HG02885 (cell line): ENCODE results near the gene ZIC3.
"Not testable (repeated sequence)": the region's sequence is repeated elsewhere in the genome, so short reads cannot be mapped to it uniquely, and the experiment has no call there.

Experiments used
- ATAC-seq: cut with Tn5 transposase; IDR thresholded peaks from one replicate; pipeline ENCODE4 v1.9.1; 2021; ENCODE audit warnings: mild to moderate bottlenecking; ENCODE audit not compliant: unreplicated experiment, poor library complexity

The ZIC3 gene

DNA sequence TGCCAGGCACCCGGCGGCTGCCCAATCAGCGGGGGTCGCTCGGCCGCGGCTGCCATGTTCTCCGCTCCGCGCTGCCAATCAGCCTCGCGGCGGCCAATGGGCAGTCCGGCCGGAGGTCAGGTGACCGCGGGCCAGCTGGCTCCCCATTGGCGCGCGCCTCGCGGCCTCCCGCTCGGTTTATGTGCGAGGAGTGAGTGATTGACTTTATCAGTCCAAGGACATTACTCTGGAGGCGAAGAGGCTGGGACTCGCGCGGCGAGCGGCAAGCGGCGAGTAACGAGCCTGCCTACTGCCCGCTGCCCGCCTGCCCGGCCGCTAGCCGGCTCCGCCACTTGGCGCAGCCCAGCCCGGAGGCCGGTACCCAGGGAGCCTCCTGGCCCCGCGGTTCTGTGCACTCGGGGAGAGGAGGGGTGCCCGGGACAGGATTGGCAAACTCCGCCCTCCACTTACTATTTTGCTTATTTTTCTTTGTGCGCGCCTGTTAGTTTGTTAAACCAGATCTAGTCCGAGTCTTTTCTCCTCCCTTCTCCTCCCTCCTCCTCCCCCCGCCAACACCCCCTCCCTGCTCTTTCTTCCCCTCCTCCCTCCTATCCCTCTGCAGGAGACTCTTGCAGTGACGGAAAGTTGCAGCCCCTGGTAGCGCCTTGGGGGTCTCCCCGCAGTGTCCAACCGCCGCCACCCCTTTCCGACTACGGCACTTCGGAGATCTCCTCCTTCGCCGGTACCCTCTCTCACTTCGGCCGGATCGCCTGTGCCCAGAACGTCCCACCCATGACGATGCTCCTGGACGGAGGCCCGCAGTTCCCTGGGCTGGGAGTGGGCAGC is at the start of gene ZIC3:
ZIC3 (plus strand) TSS at position 207 of the 825 bp plus-strand sequence; CDS start at position 772, 565 bp downstream.
- ATAC-seq: no peak

DNA sequence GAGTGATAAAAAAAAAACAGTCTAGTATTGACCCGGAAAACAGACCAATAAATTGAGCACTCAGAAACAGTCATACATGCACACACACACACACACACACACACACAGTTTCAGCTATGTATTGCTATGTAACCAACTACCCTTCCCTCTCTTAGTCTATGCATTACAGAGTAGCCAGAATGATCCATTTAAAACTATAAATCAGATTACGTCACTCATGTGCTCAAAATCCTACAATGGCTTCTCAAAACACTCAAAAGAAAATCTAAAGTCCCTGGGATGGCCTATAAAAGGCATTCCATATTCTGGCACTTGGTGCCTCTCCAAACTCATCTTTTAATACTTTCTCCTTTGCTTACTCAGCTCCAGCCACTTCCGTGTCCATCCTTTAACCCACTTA is 46.5 kb upstream of the ZIC3 start:
- no peak for ATAC-seq

DNA sequence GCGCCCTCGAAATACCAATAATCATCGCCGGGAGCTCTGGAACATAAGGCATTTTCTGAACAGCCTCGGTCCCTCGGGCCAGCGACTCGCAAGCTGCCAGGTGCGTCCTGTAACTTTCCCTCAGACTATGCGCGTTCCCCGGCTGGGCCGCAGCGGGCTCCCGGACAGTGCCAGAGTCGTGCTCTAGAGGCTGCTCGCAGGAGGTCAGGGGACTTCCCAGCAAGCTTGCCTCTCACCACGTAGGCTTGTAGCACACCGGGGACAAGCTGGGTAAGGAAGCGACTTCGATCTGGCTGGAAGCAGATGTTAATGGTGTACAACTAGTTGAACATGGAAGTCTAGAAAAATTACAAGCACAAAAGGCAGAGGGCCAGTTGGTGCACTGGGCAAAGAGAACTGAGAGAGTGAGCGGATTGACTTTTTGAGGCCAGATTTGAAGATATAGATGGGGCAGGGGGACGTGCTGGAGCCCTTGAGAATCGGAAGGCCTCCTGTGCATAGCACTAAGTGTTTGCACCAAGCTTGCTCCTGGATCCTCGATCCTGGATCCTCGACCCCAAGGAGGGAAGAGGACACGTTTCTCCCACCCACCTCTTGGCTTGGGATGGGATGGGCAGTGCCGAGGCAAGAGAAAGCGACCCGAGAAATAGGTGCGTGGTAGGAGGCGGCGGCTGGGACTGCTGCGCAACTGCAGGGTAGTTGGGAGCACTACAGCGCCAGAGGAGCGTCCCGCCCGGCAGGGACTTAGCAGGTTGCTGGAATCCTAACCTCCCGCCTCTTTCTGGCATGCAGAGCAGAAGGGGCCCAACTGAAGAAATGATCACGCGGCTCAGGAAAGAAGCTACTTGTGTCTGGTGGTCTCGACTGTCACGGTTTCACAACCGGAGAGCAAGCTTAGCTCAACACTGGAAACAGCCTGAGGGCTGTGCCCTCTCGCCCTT is 19.9 kb upstream of the ZIC3 start:
- no peak for ATAC-seq

DNA sequence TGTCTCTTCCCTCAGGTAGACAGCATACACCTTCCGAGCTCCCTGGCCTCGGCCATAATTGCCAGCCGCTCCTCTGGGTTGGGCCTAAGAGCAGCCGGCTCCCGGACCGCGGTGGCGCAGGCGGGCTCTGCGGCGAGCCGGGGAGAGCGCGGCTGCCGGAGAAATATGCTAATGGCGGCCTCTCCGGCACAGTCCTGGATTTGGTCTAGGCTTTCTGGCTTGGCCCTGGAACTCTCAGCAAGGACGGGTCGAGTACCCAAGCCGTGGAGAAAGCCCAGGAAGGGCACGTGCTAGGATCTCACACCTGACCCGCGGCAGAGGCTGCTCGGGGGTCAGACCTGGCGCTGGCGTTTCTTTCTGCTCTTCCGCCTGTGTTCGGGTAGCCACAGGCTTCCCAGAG is 18.6 kb upstream of the ZIC3 start:
- no peak for ATAC-seq

DNA sequence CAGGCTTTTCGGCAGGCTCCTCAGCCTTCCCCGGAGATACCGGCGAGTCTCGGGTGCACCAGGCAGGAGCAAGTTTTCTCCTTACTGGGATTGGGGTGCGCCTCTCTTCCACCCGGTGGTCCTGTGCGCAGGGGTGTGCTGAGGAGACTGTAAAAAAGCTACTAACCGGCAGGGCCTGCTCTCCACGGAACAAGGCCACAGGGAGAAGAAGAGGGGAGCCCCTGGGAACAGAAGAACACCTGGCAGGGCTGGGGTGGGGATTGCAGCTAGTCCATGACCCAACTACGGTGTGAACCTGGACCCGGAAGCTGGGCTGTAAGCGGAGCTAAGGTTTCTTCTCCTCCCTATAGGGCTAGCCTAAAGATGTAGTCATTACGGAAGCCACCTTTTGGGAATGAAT is 17.7 kb upstream of the ZIC3 start:
- no peak for ATAC-seq

DNA sequence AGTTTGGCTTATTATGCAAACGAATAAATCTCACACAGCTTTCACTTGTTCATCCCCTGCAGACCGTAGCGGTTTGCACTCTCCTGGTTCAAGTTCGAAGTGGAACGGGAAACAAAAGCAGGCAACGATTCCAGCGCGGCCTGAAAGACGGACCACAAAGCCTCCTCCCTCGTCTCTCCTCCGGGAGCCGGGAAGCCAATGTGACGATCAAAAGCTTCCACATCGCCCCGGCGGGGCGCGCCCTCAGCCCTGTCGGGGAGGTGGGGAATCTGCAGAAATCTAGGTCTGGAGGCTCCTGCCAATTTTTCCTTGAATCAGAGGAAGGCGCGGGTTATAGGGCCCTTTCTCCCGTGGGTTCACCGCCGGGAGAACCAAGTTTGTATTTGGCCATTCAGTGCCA is 16.9 kb upstream of the ZIC3 start:
- ATAC-seq: no peak

DNA sequence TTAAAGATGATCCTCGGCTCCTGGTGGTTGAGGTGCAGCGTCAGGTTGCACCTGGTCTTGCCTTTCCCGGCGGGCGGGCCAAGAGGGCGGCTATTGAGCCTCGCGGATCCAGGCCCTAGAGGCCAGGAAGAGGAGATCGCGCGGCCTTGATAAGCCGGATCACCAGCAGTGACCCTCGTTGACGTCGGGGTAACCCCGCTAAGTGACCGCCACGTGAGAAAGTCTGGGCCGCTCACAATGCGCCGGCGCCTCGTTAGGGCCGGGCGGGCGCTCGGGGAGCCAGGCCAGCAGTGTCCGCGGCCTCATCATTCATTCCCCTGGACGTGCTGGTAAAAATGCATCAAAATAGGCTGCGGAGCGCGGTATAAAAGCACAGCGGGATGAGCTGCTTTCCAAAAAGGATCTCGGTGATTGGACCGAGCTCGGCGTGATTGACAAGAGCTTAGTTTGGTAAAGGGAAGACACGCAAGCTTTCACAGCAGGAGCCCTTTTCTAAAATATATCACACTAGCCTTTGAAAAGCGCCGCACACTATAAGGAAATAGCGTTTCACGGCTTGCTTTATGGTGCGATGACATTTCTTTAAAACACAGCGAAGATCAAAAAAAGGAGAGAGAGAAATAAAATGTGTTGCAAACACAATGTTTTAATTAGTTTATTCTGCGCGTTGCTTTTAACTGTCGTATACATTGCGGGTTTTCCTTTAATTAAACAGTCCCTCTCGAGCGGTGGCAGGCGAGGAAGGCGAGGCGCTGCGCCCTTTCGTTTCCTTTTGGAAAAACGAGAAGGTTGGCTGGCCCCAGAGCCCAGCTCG is 15.9 kb upstream of the ZIC3 start:
- ATAC-seq: no peak

DNA sequence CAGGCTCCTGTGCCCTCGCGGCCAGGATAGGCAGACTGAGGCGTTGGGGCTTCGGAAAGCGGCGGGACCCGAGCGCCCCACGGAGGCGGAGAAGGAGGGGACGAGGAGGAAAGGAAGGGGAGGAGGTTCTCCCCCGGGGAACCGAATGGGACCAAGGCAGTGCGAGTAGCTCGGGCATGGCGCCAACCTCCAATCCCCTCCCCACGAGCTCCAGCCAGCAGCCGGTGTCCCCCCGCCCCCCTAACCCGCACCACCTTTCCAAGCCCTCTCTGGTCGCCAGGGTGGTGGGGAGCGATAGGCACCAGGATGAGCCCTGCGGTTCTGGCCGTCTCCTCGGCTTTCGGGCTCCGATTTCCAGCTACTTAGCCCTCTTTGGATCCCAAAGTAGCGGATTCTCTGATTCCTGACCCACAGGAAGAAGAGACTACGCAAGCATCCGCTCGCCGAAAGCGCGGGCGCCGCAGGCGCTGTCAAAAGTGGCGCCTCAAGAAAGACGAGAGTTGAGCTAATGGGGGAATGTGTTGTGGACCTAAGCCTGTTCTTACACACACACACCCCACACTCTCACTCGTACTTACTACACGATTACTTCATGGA is 15.2 kb upstream of the ZIC3 start:
- ATAC-seq: no peak

DNA sequence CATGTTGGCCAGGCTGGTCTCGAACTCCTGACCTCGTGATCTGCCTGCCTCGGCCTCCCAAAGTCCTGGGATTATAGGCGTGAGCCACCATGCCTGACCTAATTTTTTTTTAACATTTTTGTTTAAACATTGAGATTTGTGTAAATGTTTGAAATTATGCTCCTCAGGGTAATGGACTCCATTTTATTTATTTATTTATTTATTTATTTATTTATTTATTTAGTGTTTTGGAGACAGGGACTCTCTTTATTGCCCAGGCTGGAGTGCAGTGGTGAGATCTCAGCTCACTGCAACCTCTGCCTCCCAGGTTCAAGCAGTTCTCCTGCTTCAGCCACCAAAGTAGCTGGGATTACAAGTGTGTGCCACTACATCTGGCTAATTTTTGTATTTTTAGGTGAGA is 13.8 kb upstream of the ZIC3 start:
- not testable (repeated sequence) for ATAC-seq

DNA sequence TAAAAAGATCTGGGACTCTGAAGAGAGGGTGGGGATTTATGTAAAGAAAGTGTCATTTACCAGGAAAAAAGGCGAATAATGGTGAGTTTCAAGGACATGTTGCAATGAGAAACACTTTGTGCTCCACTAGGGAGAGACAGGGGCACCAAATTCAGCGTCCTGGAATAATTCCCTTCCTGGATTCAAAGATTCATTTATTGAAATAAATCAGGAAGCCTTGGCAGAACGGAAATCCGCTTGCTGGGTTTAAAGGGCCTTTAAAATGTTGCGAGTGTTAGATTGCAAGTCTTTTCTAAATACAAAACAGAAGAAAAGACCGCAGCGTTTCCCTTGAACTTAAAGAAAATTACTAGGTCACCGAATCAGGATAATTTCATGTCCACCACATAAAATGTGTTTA is 3.8 kb upstream of the ZIC3 start:
- ATAC-seq: no peak

DNA sequence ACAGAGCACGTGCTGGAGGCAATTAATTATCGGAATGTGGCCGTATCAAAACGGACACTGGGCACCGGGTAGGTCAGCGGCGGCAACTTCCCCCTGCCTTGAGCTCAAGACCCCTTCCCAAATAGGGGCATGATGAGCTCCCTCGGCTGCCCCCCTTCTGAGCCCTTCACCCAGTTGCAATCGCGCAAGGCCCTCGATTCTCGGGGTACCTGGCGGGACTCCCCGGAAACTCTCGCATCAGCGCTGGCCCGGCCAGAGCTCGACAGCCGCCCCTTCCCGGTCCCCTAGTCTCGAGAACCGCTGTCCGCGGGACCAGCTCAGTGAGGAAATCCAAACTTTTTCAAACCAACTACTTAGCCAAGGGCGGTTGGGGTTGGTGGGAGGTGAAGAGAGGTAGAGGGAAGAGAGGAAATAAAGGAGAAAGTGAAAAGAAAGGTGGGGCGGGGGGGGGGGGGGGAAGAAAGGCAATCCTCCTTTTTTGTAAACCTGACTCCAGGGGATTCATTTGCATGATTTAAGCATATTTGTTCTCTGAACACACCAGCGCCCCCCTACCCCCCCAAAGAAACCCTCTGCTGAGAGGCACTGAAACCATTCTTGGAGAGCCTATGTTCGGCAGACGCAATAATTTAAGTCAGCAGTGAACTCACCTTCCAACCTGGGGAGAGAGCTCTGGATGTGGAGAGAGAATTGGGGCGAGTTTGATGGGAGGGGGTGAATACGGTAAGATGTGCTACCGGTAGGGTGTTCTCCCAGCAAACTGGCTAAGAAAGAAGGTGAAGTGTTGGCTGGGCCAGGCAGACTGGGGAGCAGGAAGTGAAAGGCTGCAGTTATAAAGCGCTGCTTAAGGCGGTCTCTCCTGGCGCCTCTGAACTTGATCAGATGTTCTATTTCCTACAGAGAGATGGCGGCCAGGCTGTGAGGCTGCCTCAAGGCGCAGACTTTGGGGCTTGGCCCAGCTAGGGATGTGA is 2.0 kb upstream of the ZIC3 start:
- no peak for ATAC-seq

DNA sequence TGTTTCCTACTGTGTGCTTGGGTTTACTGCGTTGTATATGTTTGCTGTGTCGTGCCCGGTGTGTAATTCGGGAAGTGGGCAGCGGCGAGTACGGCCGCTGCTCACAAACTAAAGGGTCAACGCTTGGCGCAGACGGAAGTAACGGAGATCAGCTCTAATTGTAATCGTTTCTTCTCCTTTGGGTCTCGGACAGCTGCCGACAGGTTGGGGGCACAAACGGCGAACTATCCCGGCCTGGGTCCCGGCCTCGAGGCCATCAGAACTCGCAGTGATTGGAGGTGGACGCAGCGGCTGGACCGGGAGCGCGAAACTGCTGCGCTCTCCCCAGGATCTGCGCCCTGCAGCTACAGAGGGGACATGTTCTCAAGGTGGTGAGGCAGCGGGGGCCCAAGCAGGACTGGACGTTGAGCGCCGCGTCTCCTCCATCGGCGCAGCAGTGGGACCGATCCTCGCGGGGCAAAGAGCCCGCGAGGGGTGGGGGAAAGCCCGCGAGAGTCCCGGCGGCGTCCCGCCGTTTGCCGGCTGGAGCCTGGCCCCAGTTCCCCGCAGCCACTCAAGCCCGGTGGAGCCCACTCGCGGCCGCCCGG is 516 bp upstream of the ZIC3 start:
- no peak for ATAC-seq

DNA sequence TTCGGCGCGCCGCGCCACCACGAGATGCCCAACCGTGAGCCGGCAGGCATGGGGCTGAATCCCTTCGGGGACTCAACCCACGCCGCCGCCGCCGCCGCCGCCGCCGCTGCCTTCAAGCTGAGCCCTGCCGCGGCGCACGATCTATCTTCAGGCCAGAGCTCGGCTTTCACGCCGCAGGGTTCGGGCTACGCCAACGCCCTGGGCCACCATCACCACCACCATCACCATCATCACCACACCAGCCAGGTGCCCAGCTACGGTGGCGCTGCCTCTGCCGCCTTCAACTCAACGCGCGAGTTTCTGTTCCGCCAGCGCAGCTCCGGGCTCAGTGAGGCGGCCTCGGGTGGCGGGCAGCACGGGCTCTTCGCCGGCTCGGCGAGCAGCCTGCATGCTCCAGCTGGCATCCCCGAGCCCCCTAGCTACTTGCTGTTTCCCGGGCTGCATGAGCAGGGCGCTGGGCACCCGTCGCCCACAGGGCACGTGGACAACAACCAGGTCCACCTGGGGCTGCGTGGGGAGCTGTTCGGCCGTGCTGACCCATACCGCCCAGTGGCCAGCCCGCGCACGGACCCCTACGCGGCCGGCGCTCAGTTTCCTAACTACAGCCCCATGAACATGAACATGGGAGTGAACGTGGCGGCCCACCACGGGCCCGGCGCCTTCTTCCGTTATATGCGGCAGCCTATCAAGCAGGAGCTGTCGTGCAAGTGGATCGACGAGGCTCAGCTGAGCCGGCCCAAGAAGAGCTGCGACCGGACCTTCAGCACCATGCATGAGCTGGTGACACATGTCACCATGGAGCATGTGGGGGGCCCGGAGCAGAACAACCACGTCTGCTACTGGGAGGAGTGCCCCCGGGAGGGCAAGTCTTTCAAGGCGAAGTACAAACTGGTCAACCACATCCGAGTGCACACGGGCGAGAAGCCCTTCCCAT is 1.1 kb downstream of the ZIC3 start:
- ATAC-seq: no peak

DNA sequence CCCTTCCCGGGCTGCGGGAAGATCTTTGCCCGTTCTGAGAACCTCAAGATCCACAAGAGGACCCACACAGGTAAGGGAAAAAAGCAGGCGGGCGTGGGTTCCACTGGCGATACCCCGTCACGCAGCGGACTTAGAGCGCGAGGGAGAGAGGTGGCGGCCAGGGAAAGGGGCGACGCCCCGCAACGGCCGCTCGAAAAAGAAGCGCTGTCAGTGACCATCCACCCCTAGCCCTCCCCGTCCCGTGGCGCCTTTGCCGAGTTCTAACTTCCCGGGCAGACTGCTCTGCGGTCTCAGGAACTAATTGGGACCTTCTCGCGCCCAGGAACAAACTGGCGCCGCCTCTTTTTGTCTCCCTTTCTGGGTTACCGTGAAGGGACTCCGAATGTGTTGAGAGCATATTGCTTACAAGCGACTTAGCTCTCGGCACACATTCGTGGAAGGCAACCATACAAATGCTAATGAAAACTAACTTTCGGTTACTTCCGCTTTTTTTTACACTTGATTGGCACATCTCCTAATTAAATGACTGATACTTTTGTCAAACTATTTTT is 1.8 kb downstream of the ZIC3 start:
- no peak for ATAC-seq

DNA sequence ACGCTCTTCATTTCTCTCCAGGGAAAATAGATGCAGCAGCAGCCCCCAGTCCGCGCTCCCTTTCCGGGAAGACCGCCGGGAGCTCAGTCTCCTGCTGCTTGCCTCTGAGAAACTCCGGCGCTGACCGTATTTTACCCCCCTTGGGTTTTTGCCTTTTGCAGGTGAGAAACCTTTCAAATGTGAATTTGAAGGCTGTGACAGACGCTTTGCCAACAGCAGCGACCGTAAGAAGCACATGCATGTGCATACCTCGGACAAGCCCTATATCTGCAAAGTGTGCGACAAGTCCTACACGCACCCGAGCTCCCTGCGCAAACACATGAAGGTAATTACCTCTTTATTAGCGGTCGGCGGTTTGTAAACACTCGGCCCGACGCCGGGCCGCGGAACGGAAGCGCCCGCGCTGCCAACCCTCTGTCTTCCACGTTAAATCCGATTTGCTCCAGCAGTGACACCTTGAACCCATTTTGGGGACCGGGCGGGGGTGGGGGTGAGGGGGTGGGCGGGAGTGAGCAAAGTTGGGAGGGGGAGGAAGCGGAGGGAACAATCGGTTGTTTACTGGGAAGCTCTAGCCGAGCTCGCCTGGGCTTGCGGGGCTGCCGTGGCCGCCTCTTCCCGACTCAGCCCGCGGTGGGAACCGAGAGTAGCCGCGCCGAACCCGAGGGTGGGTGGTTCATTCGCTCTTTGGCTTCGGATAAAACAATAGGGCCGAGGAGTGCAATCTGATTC is 3.0 kb downstream of the ZIC3 start:
- ATAC-seq: no peak

DNA sequence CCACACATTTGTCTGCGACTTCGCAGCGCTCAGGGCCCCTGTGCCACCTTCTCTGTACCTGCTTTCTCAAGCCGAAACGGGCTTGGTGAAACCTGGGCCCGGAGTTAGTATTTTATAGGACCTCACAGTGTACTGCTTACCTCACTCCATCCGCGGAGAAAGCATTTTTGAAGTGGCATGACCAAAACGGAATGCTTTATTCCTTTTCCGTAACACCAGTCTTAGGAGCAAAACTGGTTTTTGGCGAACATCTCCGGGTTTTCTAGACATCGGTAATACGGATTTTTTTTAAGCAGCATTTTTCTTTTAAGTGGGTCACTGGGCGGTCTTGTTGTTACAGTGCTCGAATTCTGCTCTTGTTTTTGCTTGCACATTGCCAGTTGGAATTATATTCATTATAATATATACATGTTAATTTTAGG is 3.6 kb downstream of the ZIC3 start:
- ATAC-seq: no peak
